Measurements from ENCODE around the gene PTK6.

Gene PTK6

GRCh38 chr20:63545814-63546213, 8.6 kb upstream of the PTK6 start:
- FAIRE-seq: no peak

GRCh38 chr20:63544958-63545516, 7.9 kb upstream of the PTK6 start:
- FAIRE-seq: no peak
- DNase-seq (ENCODE audit: insufficient read length, low spot score): no peak

More at GRCh38 chr20:63545814-63546213, 8.6 kb upstream of the PTK6 start:
- DNase-seq (ENCODE audit: insufficient read length, low spot score): no peak

GRCh38 chr20:63544241-63544957, 7.2 kb upstream of the PTK6 start:
- DNase-seq (ENCODE audit: insufficient read length, low spot score) (no peak), FAIRE-seq (no peak)

GRCh38 chr20:63543733-63544132, 6.6 kb upstream of the PTK6 start:
- DNase-seq (ENCODE audit: insufficient read length, low spot score) (no peak), FAIRE-seq (no peak)

- DNase-seq (ENCODE audit: insufficient read length, low spot score) (no peak), FAIRE-seq (no peak)
Observed at GRCh38 chr20:63543131-63543530, 6.0 kb upstream of the PTK6 start.

- FAIRE-seq: no peak
- no peak for DNase-seq (ENCODE audit: insufficient read length, low spot score)
Observed at GRCh38 chr20:63542696-63543095, 5.5 kb upstream of the PTK6 start.

GRCh38 chr20:63542031-63542559, 4.9 kb upstream of the PTK6 start:
- DNase-seq (ENCODE audit: insufficient read length, low spot score) (no peak), FAIRE-seq (no peak)

DNA sequence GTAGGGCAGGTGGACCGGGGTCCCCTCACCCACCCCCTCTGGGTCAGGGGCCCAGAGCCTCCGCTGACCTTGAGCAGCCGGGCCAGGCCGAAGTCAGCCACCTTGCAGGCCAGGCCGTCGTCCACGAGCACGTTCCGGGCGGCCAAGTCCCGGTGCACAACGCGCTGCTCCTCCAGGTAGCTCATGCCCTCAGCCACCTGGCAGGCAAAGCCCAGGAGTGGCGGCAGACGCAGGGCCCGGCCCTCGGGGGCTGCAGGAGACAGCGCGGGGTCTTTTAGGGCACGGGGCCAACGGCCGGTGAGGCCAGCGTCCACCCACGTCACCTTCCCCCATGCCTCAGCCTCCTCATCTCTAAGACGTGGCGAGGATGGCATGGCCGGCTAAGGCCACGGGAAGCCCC, 4.2 kb upstream of the PTK6 start:
- FAIRE-seq: no peak
- DNase-seq (ENCODE audit: insufficient read length, low spot score): no peak

DNA sequence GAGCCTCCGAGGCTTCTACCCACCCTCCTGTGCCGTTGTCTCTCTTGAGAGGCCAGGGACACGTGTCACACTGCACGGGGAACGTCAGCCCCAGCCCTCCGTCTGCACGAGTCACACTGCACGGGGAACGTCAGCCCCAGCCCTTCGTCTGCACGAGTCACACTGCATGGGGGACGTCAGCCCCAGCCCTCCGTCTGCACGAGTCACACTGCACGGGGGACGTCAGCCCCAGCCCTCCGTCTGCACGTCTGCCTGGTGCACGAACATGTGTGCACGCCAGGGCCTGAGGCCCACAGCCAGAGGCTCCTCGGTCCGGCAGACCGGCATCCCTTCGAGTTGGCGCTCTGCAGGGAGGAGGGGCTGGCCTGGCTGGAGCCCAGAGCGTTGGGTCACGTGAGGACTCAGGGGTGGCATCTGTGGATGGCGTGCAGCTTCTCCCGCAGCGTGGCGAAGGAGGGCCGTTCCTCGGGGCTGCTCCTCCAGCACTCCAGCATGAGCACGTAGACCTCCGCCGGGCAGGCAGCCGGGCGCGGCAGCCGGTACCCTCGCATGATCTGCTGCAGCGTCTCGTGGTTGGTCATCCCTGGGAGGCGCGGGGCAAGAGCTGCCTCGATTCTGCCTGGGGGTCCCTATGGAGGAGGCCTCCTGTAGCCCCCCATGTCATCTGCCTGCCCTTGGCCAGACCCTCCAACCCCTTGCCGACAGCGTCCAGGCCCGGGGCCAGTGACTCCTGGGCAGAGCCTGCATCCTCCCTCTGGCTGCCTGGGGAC, 3.4 kb upstream of the PTK6 start:
- FAIRE-seq (no peak), DNase-seq (ENCODE audit: insufficient read length, low spot score) (no peak)

DNA sequence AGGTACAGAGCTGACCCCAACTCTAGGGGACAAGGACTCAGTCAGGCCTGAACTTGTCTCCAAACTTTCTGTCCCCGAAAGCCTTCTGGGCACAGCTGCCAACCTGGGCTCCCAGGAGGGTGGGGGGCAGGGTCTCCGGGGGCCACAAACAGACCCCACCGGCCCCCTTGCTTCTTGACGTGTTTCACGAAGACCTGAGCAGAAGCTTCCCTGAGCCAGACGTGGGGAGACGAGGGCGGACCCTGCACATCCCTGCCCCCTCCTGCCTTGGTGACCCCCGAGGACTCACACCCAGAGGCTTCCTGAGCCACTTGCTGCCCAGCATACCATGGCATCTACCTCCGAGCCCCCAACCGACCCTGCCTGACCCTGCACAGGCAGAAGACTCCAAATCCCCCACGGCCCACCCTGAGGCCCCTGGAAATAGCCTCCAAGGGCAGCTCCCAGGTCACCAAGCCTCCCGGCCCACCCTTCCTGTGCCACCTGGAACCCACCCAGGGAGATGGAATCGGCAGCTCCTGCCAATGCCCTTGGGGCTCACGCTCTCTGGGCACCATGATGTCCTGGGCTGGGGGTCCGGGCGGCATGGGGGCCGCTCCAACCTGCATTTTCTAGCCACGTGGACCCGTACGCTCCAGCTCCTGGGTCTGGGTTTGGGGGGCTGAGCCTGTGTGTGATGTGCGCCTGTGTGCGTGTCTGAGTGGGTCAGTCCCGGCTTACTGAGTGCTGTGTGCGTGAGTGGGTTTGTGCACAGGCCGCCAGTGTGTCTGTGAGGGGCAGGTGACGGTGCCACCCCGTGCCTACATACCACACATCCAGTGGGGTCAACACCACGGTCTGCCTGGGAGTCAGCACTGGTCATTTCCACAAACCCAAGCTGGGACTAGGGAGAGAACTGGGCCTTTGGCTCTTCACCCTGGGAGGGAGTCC, 2.5 kb upstream of the PTK6 start:
- DNase-seq (ENCODE audit: insufficient read length, low spot score) (no peak), FAIRE-seq (no peak)

- no peak for FAIRE-seq
- DNase-seq (ENCODE audit: insufficient read length, low spot score): no peak
Observed at GRCh38 chr20:63539092-63539430, 1.9 kb upstream of the PTK6 start.

GRCh38 chr20:63538204-63539091, 1.3 kb upstream of the PTK6 start:
- DNase-seq (ENCODE audit: insufficient read length, low spot score) (no peak), FAIRE-seq (no peak)

DNA sequence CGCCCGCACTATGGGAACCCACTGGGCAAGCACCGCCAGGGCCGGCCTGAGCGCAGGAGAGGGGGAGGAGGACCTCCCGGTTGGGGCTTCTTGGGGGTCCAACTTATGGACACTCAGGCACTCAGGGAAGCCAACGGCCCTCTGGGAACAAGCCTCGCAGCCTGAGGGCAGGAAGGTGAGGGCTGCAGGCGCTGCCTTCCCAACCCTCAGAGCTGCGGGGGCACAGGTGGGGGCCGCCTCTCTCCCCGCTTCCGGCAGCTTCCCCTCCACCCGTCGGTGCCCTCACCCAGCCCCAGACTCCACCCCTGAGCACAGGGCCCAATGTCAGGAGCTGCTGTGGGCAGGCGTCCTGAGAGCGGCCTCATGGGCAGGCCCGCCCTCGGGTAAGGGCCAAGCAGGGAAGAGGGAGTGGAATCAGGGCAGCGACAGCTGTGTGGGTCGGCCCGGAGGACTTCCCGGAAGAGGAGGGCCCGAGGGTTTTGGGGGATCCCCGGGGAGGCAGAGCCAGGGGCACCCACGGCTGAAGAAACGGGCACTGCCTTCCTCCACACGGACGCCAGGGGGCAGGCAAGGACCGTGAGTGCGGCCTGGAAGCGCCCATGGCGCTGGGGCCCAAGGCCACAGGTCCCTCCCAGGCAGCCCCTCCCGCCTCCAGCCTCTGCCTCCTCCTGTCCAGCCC, 488 bp upstream of the PTK6 start:
- peak; percentile 100 for DNase-seq (ENCODE audit: insufficient read length, low spot score)
- peak; percentile 98 for FAIRE-seq

GRCh38 chr20:63536241-63536977, 767 bp downstream of the PTK6 start:
- FAIRE-seq (no peak), DNase-seq (ENCODE audit: insufficient read length, low spot score) (no peak)

- no peak for DNase-seq (ENCODE audit: insufficient read length, low spot score)
- no peak for FAIRE-seq
Observed at GRCh38 chr20:63534831-63535651, 2.1 kb downstream of the PTK6 start.

GRCh38 chr20:63534427-63534830, 2.7 kb downstream of the PTK6 start:
- FAIRE-seq (no peak), DNase-seq (ENCODE audit: insufficient read length, low spot score) (no peak)

GRCh38 chr20:63533871-63534393, 3.2 kb downstream of the PTK6 start:
- DNase-seq (ENCODE audit: insufficient read length, low spot score): no peak
- FAIRE-seq: no peak
